Measurements from ENCODE around the gene SH3BGR.
"Not testable (repeated sequence)": the region's sequence is repeated elsewhere in the genome, so short reads cannot be mapped to it uniquely, and the experiment has no call there.

The SH3BGR gene

DNA sequence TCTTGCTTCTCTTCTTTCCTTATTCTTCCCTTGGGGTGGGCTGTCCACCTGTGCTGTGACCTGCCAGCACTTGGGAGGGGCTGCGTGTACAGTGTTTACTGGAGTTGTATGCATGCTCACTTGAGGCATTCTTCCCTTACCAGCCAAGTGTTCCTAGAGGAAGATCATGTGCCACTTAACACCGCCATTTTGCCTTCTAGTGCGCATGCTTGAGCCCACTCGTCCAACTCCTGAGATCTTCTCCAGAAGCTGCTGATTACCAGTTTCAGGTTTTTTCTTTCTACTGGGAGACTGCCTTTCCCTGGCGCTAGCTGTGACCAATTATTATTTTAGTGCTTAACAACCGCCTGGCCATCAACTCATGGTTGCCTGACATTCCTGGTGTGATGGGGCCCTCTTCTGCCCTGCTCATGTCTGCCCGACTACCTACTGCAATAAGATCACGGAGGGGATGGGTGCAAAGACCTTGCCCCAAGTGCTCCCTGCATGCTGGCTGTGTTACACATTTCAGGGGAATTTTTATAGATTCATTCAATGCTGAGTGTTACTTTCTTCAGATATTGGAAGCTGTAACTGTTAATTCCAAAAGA, 86.8 kb downstream of the SH3BGR start:
- no peak overlapping the region for H3K4me3 ChIP-seq (replicated peaks; ENCODE audit: low read depth, low read length)
- TF ChIP-seq CTCF (IDR thresholded peaks at IDR 0.05; ENCODE audit: insufficient read depth, low read length, poor library complexity, severe bottlenecking), result no peak
- no peaks in the 10 kb centered on the region for H3K27me3 ChIP-seq (replicated peaks; ENCODE audit: control insufficient read depth, insufficient read depth, low read length)
- H3K36me3 ChIP-seq (ENCODE audit: control insufficient read depth, insufficient read depth, low read length), result no peaks in the 10 kb centered on the region
- no peak for DNase-seq (ENCODE audit: extremely low read depth, insufficient read length)

DNA sequence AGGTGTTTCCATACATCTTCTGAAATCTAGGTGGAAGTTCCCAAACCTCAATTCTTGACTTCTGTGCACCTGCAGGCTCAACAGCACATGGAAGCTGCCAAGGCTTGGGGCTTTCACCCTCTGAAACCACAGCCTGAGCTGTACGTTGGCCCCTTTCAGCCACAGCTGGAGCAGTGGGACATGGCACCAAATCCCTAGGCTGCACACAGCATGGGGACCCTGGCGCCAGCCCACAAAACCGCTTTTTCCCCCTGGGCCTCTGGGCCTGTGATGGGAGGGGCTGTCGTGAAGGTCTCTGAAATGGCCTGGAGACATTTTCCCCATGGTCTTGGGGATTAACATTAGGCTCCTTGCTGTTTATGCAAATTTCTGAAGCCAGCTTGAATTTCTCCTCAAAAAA, 88.6 kb downstream of the SH3BGR start:
- H3K27me3 ChIP-seq (replicated peaks; ENCODE audit: control insufficient read depth, insufficient read depth, low read length); DNase-seq (ENCODE audit: extremely low read depth, insufficient read length); H3K4me3 ChIP-seq (replicated peaks; ENCODE audit: low read depth, low read length); H3K36me3 ChIP-seq (ENCODE audit: control insufficient read depth, insufficient read depth, low read length): not testable (repeated sequence)

- no peak for DNase-seq (ENCODE audit: extremely low read depth, insufficient read length)
- Histone ChIP-seq H3K36me3 (ENCODE audit: control insufficient read depth, insufficient read depth, low read length) (no peaks in the 10 kb centered on the region), H3K27me3 (replicated peaks; ENCODE audit: control insufficient read depth, insufficient read depth, low read length) (no peaks in the 10 kb centered on the region), H3K4me3 (replicated peaks; ENCODE audit: low read depth, low read length) (no peak overlapping the region)
- TF ChIP-seq CTCF (IDR thresholded peaks at IDR 0.05; ENCODE audit: insufficient read depth, low read length, poor library complexity, severe bottlenecking), result no peak
Observed at GRCh38 chr21:39542736-39543135, 91.0 kb downstream of the SH3BGR start.

GRCh38 chr21:39546522-39546921, 94.8 kb downstream of the SH3BGR start:
- no peak for TF ChIP-seq CTCF (IDR thresholded peaks at IDR 0.05; ENCODE audit: insufficient read depth, low read length, poor library complexity, severe bottlenecking)
- H3K36me3 ChIP-seq (ENCODE audit: control insufficient read depth, insufficient read depth, low read length), result no peaks in the 10 kb centered on the region
- no peak overlapping the region for H3K4me3 ChIP-seq (replicated peaks; ENCODE audit: low read depth, low read length)
- no peak for DNase-seq (ENCODE audit: extremely low read depth, insufficient read length)
- H3K27me3 ChIP-seq (replicated peaks; ENCODE audit: control insufficient read depth, insufficient read depth, low read length), result no peaks in the 10 kb centered on the region

DNA sequence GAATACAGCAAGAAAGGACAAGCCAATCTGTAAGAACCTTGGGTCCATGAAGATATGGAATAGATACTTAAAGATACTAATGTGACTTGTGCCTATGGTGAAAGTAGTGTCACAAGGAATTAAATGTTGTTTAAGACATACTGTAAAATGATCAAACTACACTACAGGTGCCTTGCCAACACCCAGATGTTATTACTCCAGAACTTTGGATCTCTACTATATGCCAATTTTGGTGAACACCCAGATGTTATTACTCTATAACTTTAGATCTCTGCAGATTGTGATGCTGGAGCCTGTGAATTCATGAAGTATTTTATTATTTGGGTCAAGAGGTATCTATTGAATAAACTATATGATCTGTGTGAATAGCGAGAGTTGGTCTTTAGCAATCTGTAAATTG, 101.1 kb downstream of the SH3BGR start:
- Histone ChIP-seq H3K27me3 (replicated peaks; ENCODE audit: control insufficient read depth, insufficient read depth, low read length) (no peaks in the 10 kb centered on the region), H3K36me3 (ENCODE audit: control insufficient read depth, insufficient read depth, low read length) (no peaks in the 10 kb centered on the region), H3K4me3 (replicated peaks; ENCODE audit: low read depth, low read length) (no peak overlapping the region)
- TF ChIP-seq CTCF (IDR thresholded peaks at IDR 0.05; ENCODE audit: insufficient read depth, low read length, poor library complexity, severe bottlenecking), result no peak
- no peak for DNase-seq (ENCODE audit: extremely low read depth, insufficient read length)

DNA sequence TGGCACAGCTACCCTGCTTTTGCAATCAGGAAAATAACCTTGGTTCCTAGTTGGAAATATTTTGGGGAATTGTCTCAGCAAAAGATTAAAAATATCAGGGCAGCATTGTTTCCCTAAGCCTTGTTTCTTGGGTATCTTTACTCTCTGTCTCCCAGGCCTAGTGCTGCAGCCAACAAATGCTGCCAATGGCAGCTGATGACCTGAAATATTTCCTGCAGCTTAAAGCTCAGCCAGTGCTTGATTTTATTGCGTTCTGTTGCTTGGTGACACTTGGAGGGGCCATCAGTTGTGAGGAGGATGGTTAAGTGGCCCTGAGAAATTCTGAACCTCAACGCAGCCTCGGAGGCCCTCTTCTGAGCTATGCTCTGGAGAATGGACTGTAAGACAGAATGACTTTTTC, 101.6 kb downstream of the SH3BGR start:
- Histone ChIP-seq H3K27me3 (replicated peaks; ENCODE audit: control insufficient read depth, insufficient read depth, low read length) (no peaks in the 10 kb centered on the region), H3K4me3 (replicated peaks; ENCODE audit: low read depth, low read length) (no peak overlapping the region), H3K36me3 (ENCODE audit: control insufficient read depth, insufficient read depth, low read length) (no peaks in the 10 kb centered on the region)
- TF ChIP-seq CTCF (IDR thresholded peaks at IDR 0.05; ENCODE audit: insufficient read depth, low read length, poor library complexity, severe bottlenecking), result no peak
- DNase-seq (ENCODE audit: extremely low read depth, insufficient read length), result no peak

Data from GM06990 (cell line).